ENCODE results near the gene TEN1. TPM values are rescaled to one million over a fixed set of nuclear protein-coding genes. Genes with fewer than 3 reads are reported as not detected.
A peak's percentile ranks its signal among the peaks of the same experiment; 100 is the strongest.

The TEN1 gene
- total RNA-seq, 1 donor from 2014 or later, result 15.9 TPM

DNA sequence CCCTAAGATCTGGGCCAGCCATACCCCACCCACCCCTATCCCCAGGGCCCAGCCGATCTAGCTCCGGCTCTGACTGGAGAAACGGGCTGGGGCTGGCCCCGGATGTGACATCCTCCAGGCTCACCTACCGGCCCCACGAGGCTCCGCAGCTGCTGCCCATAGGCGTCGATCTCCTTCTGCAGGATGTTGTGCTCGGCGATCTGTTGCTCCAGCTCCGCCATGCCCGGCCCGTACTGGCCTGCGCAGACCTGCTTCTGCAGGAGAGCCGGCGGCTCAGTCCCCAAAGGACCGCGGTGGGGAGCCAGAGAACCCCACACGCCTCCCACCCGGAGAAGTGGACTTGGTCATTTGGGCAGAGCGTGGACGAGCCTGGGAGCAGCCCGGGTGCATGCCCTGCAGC is 43.2 kb downstream of the TEN1 start:
- no peaks in the 10 kb centered on the region for H3K9me3 Mint-ChIP-seq

DNA sequence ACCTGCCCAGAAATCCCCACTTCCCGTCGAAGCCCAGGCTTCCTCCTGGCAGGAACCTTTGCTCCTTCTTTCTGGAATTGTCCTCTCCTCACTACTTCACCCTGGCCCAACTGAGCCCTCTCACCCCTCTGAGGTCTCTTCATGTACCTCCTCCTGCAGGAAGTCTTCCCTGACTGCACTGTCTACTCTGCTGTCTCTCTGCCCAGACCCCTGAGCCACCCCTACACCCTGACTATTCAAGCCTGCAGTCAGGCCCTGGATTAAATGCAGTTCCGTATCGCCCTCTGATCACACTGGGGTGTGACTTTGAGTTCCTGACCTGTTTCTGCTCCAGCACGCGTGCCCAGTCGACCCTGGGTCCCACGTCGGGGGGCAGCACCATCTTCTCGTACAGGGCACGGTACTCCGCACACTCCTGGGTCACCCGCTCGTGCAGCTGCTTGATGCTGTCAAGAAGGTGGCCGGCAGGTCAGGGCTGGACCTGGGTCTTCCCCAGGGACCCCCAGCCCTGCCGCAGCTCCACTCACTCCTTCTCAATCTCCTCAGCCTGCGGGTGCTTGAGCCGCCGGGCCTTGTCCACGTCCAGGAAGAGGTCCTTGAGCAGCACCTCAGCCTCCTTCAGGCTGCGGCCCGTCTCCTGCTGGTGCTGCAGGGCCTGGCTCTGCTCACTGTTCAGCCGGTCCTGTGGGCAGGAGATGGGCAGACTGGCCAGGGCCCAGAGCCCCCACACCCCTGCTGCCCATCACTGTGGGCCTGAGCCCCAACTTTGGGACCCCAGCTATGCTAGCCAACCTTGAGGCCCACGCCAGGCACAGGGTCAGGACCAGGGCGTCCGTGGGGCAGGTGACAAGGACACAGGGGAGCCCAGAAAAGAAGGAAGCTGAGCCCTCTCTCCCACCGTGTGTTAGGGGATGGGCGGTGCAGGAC is 44.2 kb downstream of the TEN1 start:
- Mint-ChIP-seq H3K4me1 (ENCODE audit: unreplicated experiment) (peaks cover 8% of the 10 kb centered on the region), H3K36me3 (no peaks in the 10 kb centered on the region), H3K4me3 (no peak overlapping the region), H3K27me3 (no peaks in the 10 kb centered on the region), H3K27ac (no peak overlapping the region), H3K9me3 (no peaks in the 10 kb centered on the region)
- TF ChIP-seq, protein P1, sequence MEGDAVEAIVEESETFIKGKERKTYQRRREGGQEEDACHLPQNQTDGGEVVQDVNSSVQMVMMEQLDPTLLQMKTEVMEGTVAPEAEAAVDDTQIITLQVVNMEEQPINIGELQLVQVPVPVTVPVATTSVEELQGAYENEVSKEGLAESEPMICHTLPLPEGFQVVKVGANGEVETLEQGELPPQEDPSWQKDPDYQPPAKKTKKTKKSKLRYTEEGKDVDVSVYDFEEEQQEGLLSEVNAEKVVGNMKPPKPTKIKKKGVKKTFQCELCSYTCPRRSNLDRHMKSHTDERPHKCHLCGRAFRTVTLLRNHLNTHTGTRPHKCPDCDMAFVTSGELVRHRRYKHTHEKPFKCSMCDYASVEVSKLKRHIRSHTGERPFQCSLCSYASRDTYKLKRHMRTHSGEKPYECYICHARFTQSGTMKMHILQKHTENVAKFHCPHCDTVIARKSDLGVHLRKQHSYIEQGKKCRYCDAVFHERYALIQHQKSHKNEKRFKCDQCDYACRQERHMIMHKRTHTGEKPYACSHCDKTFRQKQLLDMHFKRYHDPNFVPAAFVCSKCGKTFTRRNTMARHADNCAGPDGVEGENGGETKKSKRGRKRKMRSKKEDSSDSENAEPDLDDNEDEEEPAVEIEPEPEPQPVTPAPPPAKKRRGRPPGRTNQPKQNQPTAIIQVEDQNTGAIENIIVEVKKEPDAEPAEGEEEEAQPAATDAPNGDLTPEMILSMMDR (conservative IDR thresholded peaks at IDR 0.05), result no peak
- DNase-seq (ENCODE audit: extremely low spot score, unreplicated experiment), result no peak

More for the DNA sequence above, 43.2 kb downstream of the TEN1 start:
- Mint-ChIP-seq H3K4me3 (no peak overlapping the region), H3K27me3 (no peaks in the 10 kb centered on the region), H3K27ac (no peak overlapping the region), H3K4me1 (ENCODE audit: unreplicated experiment) (peaks cover 5% of the 10 kb centered on the region), H3K36me3 (no peaks in the 10 kb centered on the region)
- no peak for DNase-seq (ENCODE audit: extremely low spot score, unreplicated experiment)
- TF ChIP-seq, protein P1 (conservative IDR thresholded peaks at IDR 0.05), result no peak

DNA sequence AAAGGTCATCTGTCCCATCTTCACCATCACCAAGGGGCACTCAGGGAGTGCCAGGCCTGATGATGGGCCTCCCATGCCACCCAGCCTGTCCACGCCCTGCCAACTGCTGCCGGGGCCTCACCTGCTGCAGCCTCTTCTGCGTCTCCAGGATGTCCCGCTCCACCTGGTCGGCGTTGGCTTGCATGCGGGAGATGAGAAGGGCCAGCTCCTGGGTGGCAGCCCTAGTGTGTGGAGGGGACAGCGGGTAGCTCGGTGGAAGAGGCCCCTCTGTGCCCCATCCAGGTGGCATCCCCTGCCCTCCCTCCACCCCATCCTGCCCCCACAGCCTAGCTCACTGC is 44.8 kb downstream of the TEN1 start:
- H3K27me3 Mint-ChIP-seq, result no peaks in the 10 kb centered on the region
- TF ChIP-seq, protein P1 (conservative IDR thresholded peaks at IDR 0.05), result no peak
- no peak for DNase-seq (ENCODE audit: extremely low spot score, unreplicated experiment)
- no peaks in the 10 kb centered on the region for H3K36me3 Mint-ChIP-seq
- H3K27ac Mint-ChIP-seq, result no peak overlapping the region
- no peaks in the 10 kb centered on the region for H3K9me3 Mint-ChIP-seq
- H3K4me3 Mint-ChIP-seq, result no peak overlapping the region
- H3K4me1 Mint-ChIP-seq (ENCODE audit: unreplicated experiment), result peaks cover 8% of the 10 kb centered on the region

DNA sequence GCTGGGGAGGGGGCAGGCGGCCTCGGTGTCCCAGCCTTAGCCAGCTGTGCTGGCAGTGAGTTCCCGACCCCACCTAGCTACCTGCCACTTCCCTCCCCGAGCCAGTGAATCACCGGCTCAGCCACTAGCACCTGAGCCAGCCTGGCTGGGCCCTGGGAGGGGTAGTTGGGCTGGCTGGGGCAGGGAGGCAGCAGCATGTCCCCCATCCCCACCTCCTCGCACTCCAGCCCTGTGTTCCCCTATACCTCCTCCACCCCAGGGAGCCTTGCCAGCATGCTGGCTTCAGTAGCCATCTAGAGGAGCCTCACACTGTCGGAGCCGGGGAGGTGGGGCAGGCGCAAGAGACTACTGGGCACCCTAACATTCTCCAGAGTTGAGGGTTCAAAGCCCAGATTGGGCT is 45.3 kb downstream of the TEN1 start:
- no peak for DNase-seq (ENCODE audit: extremely low spot score, unreplicated experiment)
- Mint-ChIP-seq H3K27me3 (no peaks in the 10 kb centered on the region), H3K4me3 (no peak overlapping the region), H3K27ac (no peak overlapping the region), H3K36me3 (no peaks in the 10 kb centered on the region), H3K4me1 (ENCODE audit: unreplicated experiment) (peaks cover 9% of the 10 kb centered on the region), H3K9me3 (no peaks in the 10 kb centered on the region)
- TF ChIP-seq, protein P1 (conservative IDR thresholded peaks at IDR 0.05), result no peak

DNA sequence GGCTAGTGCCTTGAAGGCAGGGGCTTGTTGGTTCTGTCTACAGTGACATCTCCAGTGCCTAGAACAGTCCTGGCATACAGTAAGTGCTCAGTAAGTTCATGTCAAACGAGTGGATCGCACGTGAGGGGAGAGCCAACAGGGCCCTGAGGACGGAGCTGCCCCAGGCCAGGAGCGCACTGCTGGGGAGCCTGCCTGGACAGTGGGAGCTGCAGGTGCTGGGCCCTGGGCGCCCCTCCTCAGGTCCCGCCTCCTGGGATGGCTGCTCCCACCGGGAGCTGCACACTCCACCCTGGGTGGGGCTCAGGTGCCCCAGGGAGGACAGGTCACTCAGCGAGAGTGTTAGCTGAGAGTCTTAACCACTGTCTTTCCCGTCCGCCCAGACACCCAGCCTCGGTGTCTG is 46.3 kb downstream of the TEN1 start:
- TF ChIP-seq, protein P1 (conservative IDR thresholded peaks at IDR 0.05), result no peak
- DNase-seq (ENCODE audit: extremely low spot score, unreplicated experiment), result no peak
- H3K4me3 Mint-ChIP-seq, result peak overlapping the region; percentile 69
- H3K9me3 Mint-ChIP-seq, result no peaks in the 10 kb centered on the region
- H3K36me3 Mint-ChIP-seq, result no peaks in the 10 kb centered on the region
- no peaks in the 10 kb centered on the region for H3K27me3 Mint-ChIP-seq
- no peak overlapping the region for H3K27ac Mint-ChIP-seq
- H3K4me1 Mint-ChIP-seq (ENCODE audit: unreplicated experiment), result peaks cover 16% of the 10 kb centered on the region
